ENCODE measurements around the gene MFSD6.

- TF ChIP-seq POLR2AphosphoS5 (IDR thresholded peaks at IDR 0.05; ENCODE audit: low read depth, low read length) (no peak), CTCF (IDR thresholded peaks at IDR 0.05) (no peak), USF2 (IDR thresholded peaks at IDR 0.05; ENCODE audit: borderline replicate concordance, low read depth, low read length) (no peak), REST (IDR thresholded peaks at IDR 0.05; ENCODE audit: low read depth, low read length) (no peak), NRF1 (IDR thresholded peaks at IDR 0.05; ENCODE audit: low read depth, low read length) (no peak), YY1 (IDR thresholded peaks at IDR 0.05; ENCODE audit: low read depth) (no peak), RFX5 (IDR thresholded peaks at IDR 0.05; ENCODE audit: low read length) (no peak)
Observed at GRCh38 chr2:190532581-190532980, 124.4 kb downstream of the MFSD6 start.
